ACC112 (cell line): ENCODE results near the gene PHYHD1.
A peak's percentile ranks its signal among the peaks of the same experiment; 100 is the strongest.

Source experiments
- H2AFZ ChIP-seq: fragments of 200-600 bp; sonication (generic); one replicate; pipeline ENCODE4 v1.6.0; 2017; ENCODE audit warnings: antibody characterized with exemption, low read length; ENCODE audit not compliant: unreplicated experiment
- H3K27ac ChIP-seq: fragments of 200-600 bp; sonication (generic); 2 replicates; pipeline ENCODE4 v1.5.1; 2014; ENCODE audit warnings: low read depth, mild to moderate bottlenecking, antibody characterized with exemption, low read length, moderate library complexity
- H3K27me3 ChIP-seq: fragments of 200-600 bp; sonication (generic); 2 replicates; pipeline ENCODE4 v1.6.1; 2014; ENCODE audit warnings: mild to moderate bottlenecking, antibody characterized with exemption, low read length, moderate library complexity, mixed read lengths; ENCODE audit not compliant: insufficient read depth
- H3K36me3 ChIP-seq: fragments of 200-600 bp; sonication (generic); 2 replicates; pipeline ENCODE4 v1.6.1; 2016; ENCODE audit warnings: mild to moderate bottlenecking, antibody characterized with exemption, low read length, moderate library complexity, mixed read lengths; ENCODE audit not compliant: insufficient read depth
- H3K4me1 ChIP-seq: fragments of 200-600 bp; sonication (generic); one replicate; pipeline ENCODE4 v1.6.1; 2016; ENCODE audit warnings: low read length, mixed read lengths; ENCODE audit not compliant: insufficient read depth, unreplicated experiment, control insufficient read depth
- H3K4me3 ChIP-seq: fragments of 200-600 bp; sonication (generic); 2 replicates; pipeline ENCODE4 v1.5.1; 2014; ENCODE audit warnings: mild to moderate bottlenecking, low read depth, low read length
- H3K79me2 ChIP-seq: fragments of 200-600 bp; sonication (generic); one replicate; pipeline ENCODE4 v1.6.0; 2016; ENCODE audit warnings: low read length; ENCODE audit not compliant: control insufficient read depth, unreplicated experiment, insufficient read depth

The PHYHD1 gene

DNA sequence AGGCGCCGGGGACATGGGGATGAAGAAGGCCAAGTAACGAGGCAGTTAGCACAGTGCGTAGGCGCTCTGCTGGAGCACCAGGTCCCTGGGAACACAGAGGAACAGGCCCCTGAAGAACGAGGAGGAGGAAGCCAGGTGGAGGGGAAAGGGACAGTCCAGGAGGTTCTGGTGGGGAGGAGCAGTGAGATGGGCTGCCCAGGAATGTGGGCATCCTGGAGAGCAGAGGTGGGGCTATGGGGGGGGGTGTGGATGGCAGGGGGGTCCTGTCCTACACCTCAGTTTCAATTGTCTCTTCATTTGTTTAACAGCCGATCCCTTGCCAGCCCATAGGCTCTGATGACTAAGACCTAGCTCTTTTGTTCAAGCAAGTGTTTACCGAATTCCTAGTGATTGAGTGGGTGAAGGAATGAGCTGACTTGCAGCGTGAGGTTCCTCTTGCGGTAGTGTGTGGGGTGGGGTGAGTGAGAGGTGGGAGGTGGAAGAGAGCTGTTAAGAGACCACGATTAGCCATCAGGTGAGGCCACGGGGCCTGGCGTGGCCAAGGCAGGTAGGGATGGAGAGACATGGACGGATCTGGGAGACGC is 8.4 kb upstream of the PHYHD1 start:
- peak overlapping the region; percentile 87 for H3K27ac ChIP-seq
- H3K79me2 ChIP-seq, result peaks cover 39% of the 10 kb centered on the region
- H3K4me3 ChIP-seq, result peak overlapping the region; percentile 35; the same call in 1 of the 2 replicates
- H3K4me1 ChIP-seq, result peaks cover 55% of the 10 kb centered on the region
- no peaks in the 10 kb centered on the region for H3K27me3 ChIP-seq
- no peak overlapping the region for H2AFZ ChIP-seq
- peaks cover 26% of the 10 kb centered on the region for H3K36me3 ChIP-seq

DNA sequence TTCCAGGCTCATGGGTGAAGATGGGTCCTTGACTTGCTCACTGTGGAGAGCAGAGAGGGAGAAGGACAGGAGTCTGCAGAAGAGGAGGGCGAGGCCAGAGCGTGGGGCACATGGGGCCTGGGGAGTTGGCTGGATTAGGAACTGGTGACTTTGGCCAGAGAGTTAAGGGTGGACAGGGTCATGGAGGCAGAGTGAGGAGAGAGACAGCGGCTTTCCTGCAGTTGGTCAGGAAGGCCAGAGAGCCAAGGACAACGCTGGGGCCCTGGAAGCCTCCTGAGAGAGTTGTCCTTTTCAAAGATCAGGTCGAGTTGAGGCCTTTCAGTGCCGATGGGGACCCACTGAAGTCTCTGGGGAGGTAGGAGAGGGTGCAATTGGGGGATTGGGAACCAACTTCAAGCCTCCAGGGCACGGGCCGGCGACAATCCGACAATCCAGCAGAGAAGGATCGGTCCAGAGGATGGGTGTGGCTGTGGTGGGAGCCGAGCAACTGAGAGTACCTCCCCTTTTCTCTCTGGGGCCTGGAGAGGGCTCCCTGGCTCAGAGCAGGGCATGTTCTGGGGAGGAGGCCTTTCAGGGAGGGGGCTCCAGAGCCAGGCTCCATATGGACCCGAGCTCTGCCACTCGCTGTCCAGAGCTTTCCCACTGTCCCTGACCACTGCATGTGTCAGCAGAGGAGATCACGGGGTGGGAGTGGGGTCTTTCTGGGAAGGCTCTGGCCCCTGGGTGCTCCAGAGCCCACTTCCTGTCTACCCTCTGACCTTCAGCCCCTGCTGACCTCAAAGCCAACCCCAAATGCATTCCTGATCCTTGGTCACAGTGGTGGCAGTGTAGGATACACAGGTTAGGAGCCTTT is 7.5 kb upstream of the PHYHD1 start:
- Histone ChIP-seq H3K27ac (peak overlapping the region; percentile 87), H3K36me3 (peaks cover 26% of the 10 kb centered on the region; the same call in 1 of the 2 replicates), H3K4me1 (peaks cover 59% of the 10 kb centered on the region), H3K79me2 (peaks cover 37% of the 10 kb centered on the region), H3K4me3 (peak overlapping the region; percentile 35; the same call in 1 of the 2 replicates), H2AFZ (no peak overlapping the region), H3K27me3 (no peaks in the 10 kb centered on the region)

DNA sequence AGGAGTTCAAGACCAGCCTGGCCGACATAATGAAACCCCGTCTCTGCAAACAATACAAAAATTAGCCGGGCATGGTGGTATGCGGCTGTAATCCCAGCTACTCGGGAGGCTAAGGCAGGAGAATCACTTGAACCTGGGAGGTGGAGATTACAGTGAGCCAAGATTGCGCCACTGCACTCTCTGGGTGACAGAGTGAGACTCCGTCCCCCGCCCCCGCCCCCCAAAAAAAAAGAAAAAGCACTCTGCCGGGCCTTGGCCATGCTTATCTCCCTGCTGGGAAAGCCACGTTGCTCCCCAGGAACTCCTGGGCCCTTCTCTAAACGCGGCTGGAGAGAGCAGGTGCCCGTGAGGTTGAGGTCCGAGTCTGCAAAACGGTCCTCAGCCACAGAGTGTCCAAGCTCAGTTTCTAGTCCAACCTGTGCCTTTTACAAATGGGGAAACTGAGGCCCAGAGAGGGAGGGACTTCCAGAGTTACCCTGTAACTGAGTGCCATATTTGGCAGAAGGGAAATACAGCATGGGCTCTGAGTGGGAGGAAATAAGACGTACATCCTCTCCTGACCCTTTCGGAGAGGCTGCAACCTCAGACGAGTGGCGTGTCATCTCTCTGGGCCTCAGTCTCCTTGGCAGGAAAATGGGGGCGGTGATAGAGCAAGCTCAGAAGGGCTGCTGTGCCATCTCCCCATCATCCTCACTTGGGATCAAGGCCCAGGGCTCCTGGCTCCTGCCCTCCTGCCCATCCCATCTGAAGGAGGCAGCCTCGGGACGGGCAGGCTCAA is 6.6 kb upstream of the PHYHD1 start:
- Histone ChIP-seq H3K27me3 (no peaks in the 10 kb centered on the region), H3K4me1 (peaks cover 65% of the 10 kb centered on the region), H3K4me3 (no peak overlapping the region), H3K79me2 (peaks cover 28% of the 10 kb centered on the region), H3K27ac (no peak overlapping the region), H3K36me3 (peaks cover 17% of the 10 kb centered on the region; the same call in 1 of the 2 replicates), H2AFZ (no peak overlapping the region)

DNA sequence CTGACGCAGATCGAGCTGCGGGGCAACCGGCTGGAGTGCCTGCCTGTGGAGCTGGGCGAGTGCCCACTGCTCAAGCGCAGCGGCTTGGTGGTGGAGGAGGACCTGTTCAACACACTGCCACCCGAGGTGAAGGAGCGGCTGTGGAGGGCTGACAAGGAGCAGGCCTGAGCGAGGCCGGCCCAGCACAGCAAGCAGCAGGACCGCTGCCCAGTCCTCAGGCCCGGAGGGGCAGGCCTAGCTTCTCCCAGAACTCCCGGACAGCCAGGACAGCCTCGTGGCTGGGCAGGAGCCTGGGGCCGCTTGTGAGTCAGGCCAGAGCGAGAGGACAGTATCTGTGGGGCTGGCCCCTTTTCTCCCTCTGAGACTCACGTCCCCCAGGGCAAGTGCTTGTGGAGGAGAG is 4.6 kb upstream of the PHYHD1 start:
- Histone ChIP-seq H3K4me1 (peaks cover 71% of the 10 kb centered on the region), H3K27me3 (no peaks in the 10 kb centered on the region), H3K79me2 (peaks cover 28% of the 10 kb centered on the region), H3K27ac (peak overlapping the region; percentile 56), H3K36me3 (peaks cover 9% of the 10 kb centered on the region; the same call in 1 of the 2 replicates), H2AFZ (no peak overlapping the region), H3K4me3 (no peak overlapping the region)

DNA sequence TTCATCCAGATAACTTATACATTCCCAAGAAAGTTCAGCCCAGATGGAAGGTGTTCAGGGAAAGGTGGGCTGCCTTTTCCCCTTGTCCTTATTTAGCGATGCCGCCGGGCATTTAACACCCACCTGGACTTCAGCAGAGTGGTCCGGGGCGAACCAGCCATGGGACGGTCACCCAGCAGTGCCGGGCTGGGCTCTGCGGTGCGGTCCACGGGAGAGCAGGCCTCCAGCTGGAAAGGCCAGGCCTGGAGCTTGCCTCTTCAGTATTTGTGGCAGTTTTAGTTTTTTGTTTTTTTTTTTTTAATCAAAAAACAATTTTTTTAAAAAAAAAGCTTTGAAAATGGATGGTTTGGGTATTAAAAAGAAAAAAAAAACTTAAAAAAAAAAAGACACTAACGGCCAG is 4.0 kb upstream of the PHYHD1 start:
- Histone ChIP-seq H2AFZ (no peak overlapping the region), H3K27me3 (no peaks in the 10 kb centered on the region), H3K36me3 (peaks cover 9% of the 10 kb centered on the region; the same call in 1 of the 2 replicates), H3K79me2 (peaks cover 28% of the 10 kb centered on the region), H3K4me3 (no peak overlapping the region), H3K4me1 (peaks cover 68% of the 10 kb centered on the region), H3K27ac (peak overlapping the region; percentile 56)

DNA sequence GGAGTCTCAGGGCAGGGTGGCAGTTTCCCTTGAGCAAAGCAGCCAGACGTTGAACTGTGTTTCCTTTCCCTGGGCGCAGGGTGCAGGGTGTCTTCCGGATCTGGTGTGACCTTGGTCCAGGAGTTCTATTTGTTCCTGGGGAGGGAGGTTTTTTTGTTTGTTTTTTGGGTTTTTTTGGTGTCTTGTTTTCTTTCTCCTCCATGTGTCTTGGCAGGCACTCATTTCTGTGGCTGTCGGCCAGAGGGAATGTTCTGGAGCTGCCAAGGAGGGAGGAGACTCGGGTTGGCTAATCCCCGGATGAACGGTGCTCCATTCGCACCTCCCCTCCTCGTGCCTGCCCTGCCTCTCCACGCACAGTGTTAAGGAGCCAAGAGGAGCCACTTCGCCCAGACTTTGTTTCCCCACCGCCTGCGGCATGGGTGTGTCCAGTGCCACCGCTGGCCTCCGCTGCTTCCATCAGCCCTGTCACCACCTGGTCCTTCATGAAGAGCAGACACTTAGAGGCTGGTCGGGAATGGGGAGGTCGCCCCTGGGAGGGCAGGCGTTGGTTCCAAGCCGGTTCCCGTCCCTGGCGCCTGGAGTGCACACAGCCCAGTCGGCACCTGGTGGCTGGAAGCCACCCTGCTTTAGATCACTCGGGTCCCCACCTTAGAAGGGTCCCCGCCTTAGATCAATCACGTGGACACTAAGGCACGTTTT is 3.5 kb upstream of the PHYHD1 start:
- H3K4me3 ChIP-seq, result no peak overlapping the region
- no peaks in the 10 kb centered on the region for H3K27me3 ChIP-seq
- peaks cover 64% of the 10 kb centered on the region for H3K4me1 ChIP-seq
- no peak overlapping the region for H2AFZ ChIP-seq
- H3K36me3 ChIP-seq, result peaks cover 9% of the 10 kb centered on the region; the same call in 1 of the 2 replicates
- H3K79me2 ChIP-seq, result peaks cover 28% of the 10 kb centered on the region
- peak overlapping the region; percentile 56 for H3K27ac ChIP-seq

DNA sequence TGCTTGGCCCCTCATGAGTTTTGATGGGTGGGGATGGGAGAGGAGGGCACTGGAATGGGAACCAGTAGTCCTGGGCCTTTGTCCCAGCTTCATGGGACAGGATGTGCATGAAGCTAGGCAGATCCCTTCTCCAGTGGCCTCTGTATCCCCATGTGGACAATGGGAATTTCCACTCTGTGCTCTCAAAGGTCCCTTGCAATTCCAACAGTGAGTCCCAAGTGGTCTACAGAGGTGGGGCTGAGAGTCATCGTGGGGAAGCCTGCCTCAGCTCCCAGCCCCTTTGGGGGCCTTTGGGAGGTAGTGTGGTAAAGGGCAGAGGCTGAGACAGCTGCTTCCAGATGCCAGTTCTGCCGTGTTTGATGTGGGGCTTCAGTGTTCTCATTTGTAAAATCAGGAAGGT is 1.9 kb upstream of the PHYHD1 start:
- Histone ChIP-seq H3K4me3 (no peak overlapping the region), H3K79me2 (peaks cover 13% of the 10 kb centered on the region), H3K36me3 (peaks cover 9% of the 10 kb centered on the region; the same call in 1 of the 2 replicates), H3K4me1 (peaks cover 48% of the 10 kb centered on the region), H3K27ac (peak overlapping the region; percentile 38; the same call in 1 of the 2 replicates), H3K27me3 (no peaks in the 10 kb centered on the region), H2AFZ (no peak overlapping the region)

DNA sequence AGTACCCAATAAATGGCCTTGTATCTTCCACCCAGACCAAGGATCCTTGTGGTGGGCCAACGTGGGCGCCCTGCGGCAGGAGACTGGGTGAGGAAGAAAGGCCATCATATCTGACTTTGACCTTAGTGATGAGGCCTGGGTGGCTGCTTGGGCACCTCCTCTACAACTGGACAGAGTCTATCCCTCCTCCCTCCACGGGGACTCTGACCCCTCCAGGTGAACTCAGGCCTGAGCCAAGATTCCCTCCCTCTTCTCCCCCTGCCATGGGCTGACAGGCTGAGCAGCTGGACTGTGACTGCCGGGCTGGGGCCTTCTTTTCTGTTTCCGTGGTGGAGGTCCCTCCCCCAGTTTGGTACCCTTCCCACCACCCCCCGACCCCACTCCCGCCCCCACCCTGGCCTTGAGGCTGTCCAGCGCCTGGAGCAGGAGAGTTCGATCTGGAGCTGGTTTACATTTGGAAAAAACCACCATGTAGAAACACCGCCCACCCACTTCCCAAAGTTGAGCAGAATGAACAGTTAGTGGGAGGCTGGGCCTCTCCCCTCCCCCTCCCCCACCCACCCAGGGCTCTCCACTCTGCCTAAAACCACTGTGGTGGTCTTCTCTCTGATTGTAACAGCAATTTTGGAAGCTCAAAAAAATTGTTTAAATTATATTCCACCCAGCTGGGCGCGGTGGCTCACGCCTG is 1.2 kb upstream of the PHYHD1 start:
- H3K4me3 ChIP-seq, result no peak overlapping the region

DNA sequence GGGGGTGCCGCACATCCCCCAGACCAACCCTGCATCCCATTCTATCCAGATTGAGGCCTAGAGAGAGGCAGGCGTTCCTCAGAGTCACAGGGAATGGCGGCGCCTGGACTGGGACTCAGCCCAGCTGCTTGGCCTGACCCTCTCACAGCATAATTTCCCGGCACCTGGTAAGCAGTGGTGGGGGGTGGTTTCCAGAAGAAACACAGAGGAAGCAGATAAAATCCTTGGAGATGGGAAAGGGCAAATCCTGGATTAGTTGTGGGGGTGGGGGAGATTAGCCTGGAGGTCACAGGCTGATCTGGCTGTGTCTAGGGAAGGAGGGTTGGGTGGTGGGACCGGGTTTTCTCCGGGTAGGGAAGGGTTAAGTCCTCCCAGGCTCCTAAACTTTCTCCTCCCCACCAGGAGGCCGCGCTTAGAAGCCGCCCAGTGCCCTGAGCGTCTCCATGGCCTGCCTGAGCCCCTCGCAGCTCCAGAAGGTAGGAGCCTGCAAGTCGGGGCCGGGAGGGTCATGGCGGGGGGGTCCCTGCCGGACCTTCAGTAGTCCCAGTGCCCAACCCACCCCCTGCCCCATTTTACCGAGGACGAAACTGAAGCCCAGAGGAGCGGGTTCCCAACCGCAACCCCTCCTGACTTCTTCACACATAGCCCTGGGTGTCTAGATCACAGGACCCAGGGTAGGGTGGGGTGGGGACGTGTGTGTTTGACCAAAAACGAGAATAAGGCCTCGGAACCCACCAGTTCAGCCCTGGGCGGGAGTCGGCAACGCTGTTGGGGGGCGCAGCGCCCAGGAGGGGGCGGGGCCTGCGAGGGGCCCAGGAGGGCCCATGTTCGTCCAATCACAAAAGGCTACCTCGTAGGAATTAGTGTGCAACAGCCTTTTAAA is 1.3 kb downstream of the PHYHD1 start:
- H3K27ac ChIP-seq, result no peak overlapping the region
- no peaks in the 10 kb centered on the region for H3K27me3 ChIP-seq

More for the DNA sequence above, 1.2 kb upstream of the PHYHD1 start:
- Histone ChIP-seq H3K36me3 (peaks cover 9% of the 10 kb centered on the region; the same call in 1 of the 2 replicates), H3K27me3 (no peaks in the 10 kb centered on the region), H3K27ac (peak overlapping the region; percentile 38), H2AFZ (no peak overlapping the region), H3K79me2 (peaks cover 7% of the 10 kb centered on the region), H3K4me1 (peaks cover 48% of the 10 kb centered on the region)

More for the DNA sequence above, 1.3 kb downstream of the PHYHD1 start:
- H3K4me3 ChIP-seq, result peak overlapping the region; percentile 75
- H2AFZ ChIP-seq, result peak overlapping the region; percentile 41
- H3K79me2 ChIP-seq, result no peaks in the 10 kb centered on the region
- peaks cover 32% of the 10 kb centered on the region for H3K4me1 ChIP-seq
- peaks cover 9% of the 10 kb centered on the region; the same call in 1 of the 2 replicates for H3K36me3 ChIP-seq
